A549 (cell line): Measurements from ENCODE around the gene NCKIPSD. TPM values are rescaled to one million over a fixed set of nuclear protein-coding genes. Genes with fewer than 3 reads are reported as not detected.

Experiments used
- ATAC-seq, 2 experiments: fragments of 200-7000 bp in 1 of 2; fragments of >200 bp in 1 of 2; cut with Nextera tagmentation in 1 of 2; cut with Tn5 transposase in 1 of 2; 3 replicates each; pipeline versions ENCODE4 v1.8.0 to v1.9.1; 2018 to 2020; ENCODE audit warnings: mild to moderate bottlenecking in 1 of 2, moderate library complexity in 1 of 2
- CTCF ChIA-PET: fragments of 300-600 bp; sonication (Branson Sonifier 250); formaldehyde crosslinking; extraction: SDS; loops from one replicate; lab custom pipeline; 2021; ENCODE audit warnings: antibody characterized with exemption, inconsistent platforms; lab: Yijun Ruan, JAX
- POLR2A ChIA-PET: fragments of 350-600 bp; formaldehyde crosslinking; extraction: SDS; loops from one replicate; lab custom pipeline; 2021; ENCODE audit warnings: antibody characterized with exemption, inconsistent platforms; lab: Yijun Ruan, JAX
- DNase-seq, 2 experiments: peaks; one replicate each; pipeline versions ENCODE4 v3.0.0 to v3.0.0-alpha.2; 2011 to 2016; ENCODE audit warnings: low read depth in 1 of 2, low spot score in 1 of 2
- FAIRE-seq: peaks from 2 replicates; lab custom pipeline; 2011; peaks lifted over from hg19 to GRCh38; lab: Jason Lieb, UNC
- H3K27ac ChIP-seq, 2 experiments: fragments of >200 bp; sonication (Bioruptor Twin); formaldehyde crosslinking; 3 replicates each; pipeline ENCODE4 v1.5.1; 2016 to 2017
- H3K4me1 ChIP-seq: fragments of >200 bp; sonication (Bioruptor Twin); formaldehyde crosslinking; 3 replicates; pipeline ENCODE4 v1.6.1; 2016
- H3K4me2 ChIP-seq: fragments of >200 bp; sonication (Bioruptor Twin); formaldehyde crosslinking; 3 replicates; pipeline ENCODE4 v1.6.1; 2016
- H3K4me3 ChIP-seq: fragments of >200 bp; sonication (Bioruptor Twin); formaldehyde crosslinking; 3 replicates; pipeline ENCODE4 v1.5.1; 2016
- H3K9me3 ChIP-seq: fragments of >200 bp; sonication (Bioruptor Twin); formaldehyde crosslinking; 3 replicates; pipeline ENCODE4 v1.6.1; 2016
- ATOH8 ChIP-seq: fragments of 250-450 bp; sonication (Bioruptor Pico); IDR thresholded peaks from 2 replicates; pipeline ENCODE4 v1.5.0; 2020; ENCODE audit warnings: low read depth, mild to moderate bottlenecking, moderate library complexity
- BCL3 ChIP-seq: fragments of >200 bp; sonication (Bioruptor Twin); formaldehyde crosslinking; IDR thresholded peaks from 3 replicates; pipeline ENCODE4 v1.6.1; 2016
- CBX2 ChIP-seq: fragments of 200-600 bp; sonication (generic); IDR thresholded peaks from 2 replicates; pipeline ENCODE4 v1.6.1; 2016; ENCODE audit warnings: low read depth, mild to moderate bottlenecking, borderline replicate concordance
- ELK1 ChIP-seq: fragments of 150-350 bp; IDR thresholded peaks from 2 replicates; pipeline ENCODE4 v1.6.1; 2014; ENCODE audit warnings: low read depth, mild to moderate bottlenecking, low read length
- ESRRA ChIP-seq: fragments of 150-350 bp; IDR thresholded peaks from 2 replicates; pipeline ENCODE4 v1.6.1; 2014; ENCODE audit warnings: mild to moderate bottlenecking, low read length, borderline replicate concordance
- FOSB ChIP-seq: fragments of 250-450 bp; sonication (Bioruptor Pico); IDR thresholded peaks from 2 replicates; pipeline ENCODE4 v1.5.0; 2020; ENCODE audit warnings: mild to moderate bottlenecking, moderate library complexity
- HEYL ChIP-seq: fragments of 250-450 bp; sonication (Bioruptor Pico); IDR thresholded peaks from 2 replicates; pipeline ENCODE4 v1.8.0; 2021; ENCODE audit warnings: mild to moderate bottlenecking, moderate library complexity
- MYC ChIP-seq: IDR thresholded peaks from 2 replicates; pipeline ENCODE4 v1.6.1; 2012; ENCODE audit warnings: mild to moderate bottlenecking, inconsistent platforms, low read length, improper control_type of control experiment, borderline replicate concordance
- PBX3 ChIP-seq: IDR thresholded peaks from 2 replicates; pipeline ENCODE4 v1.6.1; 2012
- POLR2A ChIP-seq: IDR thresholded peaks from 2 replicates; pipeline ENCODE4 v1.6.1; 2012; ENCODE audit warnings: mild to moderate bottlenecking, low read length
- RFX5 ChIP-seq: fragments of 450-650 bp; IDR thresholded peaks from 2 replicates; pipeline ENCODE4 v1.7.1; 2014; ENCODE audit warnings: antibody characterized with exemption, mild to moderate bottlenecking, moderate library complexity
- SMC3 ChIP-seq: fragments of >200 bp; sonication (Bioruptor Twin); formaldehyde crosslinking; IDR thresholded peaks from 3 replicates; pipeline ENCODE4 v1.6.1; 2018; ENCODE audit warnings: inconsistent platforms
- SREBF2 ChIP-seq: fragments of 450-650 bp; IDR thresholded peaks from 2 replicates; pipeline ENCODE4 v1.6.1; 2014; ENCODE audit warnings: mild to moderate bottlenecking, moderate library complexity
- USF2 ChIP-seq: fragments of 450-650 bp; IDR thresholded peaks from 2 replicates; pipeline ENCODE4 v1.6.1; 2014; ENCODE audit warnings: antibody characterized with exemption
- WGBS: methylation state at CpG from one replicate; pipeline ENCODE4 v1.1.6; 2017; ENCODE audit errors: missing lambda C conversion rate; 5-methylcytosine and 5-hydroxymethylcytosine counted together
- polyA plus RNA-seq, 4 experiments: library from polyadenylated mRNA; depleted of rRNA in 3 of 4; stranded (reverse); fragments of >200 nt; fragmentation: RNase III in 1 of 4; extraction: RNeasy Plus Mini Kit Qiagen cat#74134 plus additional on column Dnase treatment in 1 of 4; gene quantifications; 2 replicates in 3 of 4; 3 replicates in 1 of 4; pipeline ENCODE4 v1.2.3, GENCODE V29; 2011 to 2017

Gene NCKIPSD
- polyA plus RNA-seq, 2 of the 4 experiments (the other 2 are of a cell fraction), result 10.2 to 10.9 TPM

- Histone ChIP-seq H3K4me2 (no peak overlapping the region), H3K27ac (no peak overlapping the region), H3K9me3 (no peaks in the 10 kb centered on the region), H3K4me3 (no peak overlapping the region), H3K4me1 (peaks cover 15% of the 10 kb centered on the region)
- WGBS, result 100% methylated on average over 1 of the region's 3 CpGs
- POLR2A ChIA-PET, result no interaction called here
- no peak for FAIRE-seq
- no peak for DNase-seq
- CTCF ChIA-PET, result interaction anchor here (0.9 to 1.7 kb wide), 2 partner anchors 10 to 51 kb away, joined by 3 to 5 read pairs; no protein-coding TSS in a partner anchor
- ATAC-seq, result no peak
- TF ChIP-seq FOSB (no peak), ELK1 (no peak), ATOH8 (no peak), SMC3 (no peak)
These were observed 3.0 kb upstream of the NCKIPSD start for GRCh38 chr3:48688737-48689075.

GRCh38 chr3:48688032-48688736, 2.5 kb upstream of the NCKIPSD start:
- TF ChIP-seq ESRRA (no peak), BCL3 (no peak), USF2 (no peak)
- no peak overlapping the region for H3K4me2 ChIP-seq
- 93% methylated on average over 11 of the region's 18 CpGs for WGBS
- DNase-seq (no peak), FAIRE-seq (no peak), ATAC-seq (no peak)
- H3K27ac ChIP-seq, result no peak overlapping the region
- ChIA-PET POLR2A (no interaction called here), CTCF (interaction anchor here (0.7 to 1.7 kb wide), 4 partner anchors 11 to 52 kb away, joined by 3 to 5 read pairs (median 3); no protein-coding TSS in a partner anchor)
- H3K9me3 ChIP-seq, result no peaks in the 10 kb centered on the region
- H3K4me1 ChIP-seq, result peaks cover 18% of the 10 kb centered on the region
- no peak overlapping the region for H3K4me3 ChIP-seq

- DNase-seq (no peak), ATAC-seq (no peak), FAIRE-seq (no peak)
- CTCF ChIA-PET, result interaction anchor here (0.6 to 1.9 kb wide), 7 partner anchors 9 to 59 kb away, joined by 3 to 8 read pairs (median 5); no protein-coding TSS in a partner anchor
- POLR2A ChIA-PET, result no interaction called here
- peaks cover 18% of the 10 kb centered on the region for H3K4me1 ChIP-seq
- TF ChIP-seq SREBF2, result no peak
- no peak for TF ChIP-seq HEYL
- no peak for TF ChIP-seq PBX3
- no peak for TF ChIP-seq CBX2
- no peak for TF ChIP-seq MYC
- TF ChIP-seq ATOH8, result no peak
- TF ChIP-seq RFX5, result no peak
- TF ChIP-seq POLR2A, result no peak
- WGBS, result 89% methylated on average over 2 of the region's 3 CpGs
- H3K4me2 ChIP-seq, result no peak overlapping the region
- H3K9me3 ChIP-seq, result no peaks in the 10 kb centered on the region
- no peak overlapping the region for H3K27ac ChIP-seq
- H3K4me3 ChIP-seq, result no peak overlapping the region
These were observed 1.5 kb upstream of the NCKIPSD start for GRCh38 chr3:48687220-48687678.
